K562 (cell line): ENCODE data around the gene FBLN2. TPM values are rescaled to one million over a fixed set of nuclear protein-coding genes. Genes with fewer than 3 reads are reported as not detected.

ENCODE experiments used
- ATAC-seq: fragments of 200-7000 bp; cut with Tn5 transposase; 3 replicates; pipeline ENCODE4 v1.9.1; 2020; ENCODE audit warnings: moderate library complexity
- BruUV-seq: library from RNA; stranded (reverse); fragments of 400-500 nt; replicated peaks from 2 replicates; lab custom pipeline; 2021; lab: Mats Ljungman, UMichigan
- CTCF ChIA-PET: fragments of 300-600 bp; formaldehyde crosslinking; extraction: SDS; loops from one replicate; lab custom pipeline; 2021; ENCODE audit warnings: low intra/inter-chr PET ratio; lab: Yijun Ruan, JAX
- POLR2A ChIA-PET: fragments of 300-600, 350-650 bp; sonication (Branson Sonifier 250); formaldehyde crosslinking; extraction: SDS; loops from one replicate; lab custom pipeline; 2021; ENCODE audit warnings: antibody characterized with exemption, inconsistent platforms; lab: Yijun Ruan, JAX
- DNase-seq, 4 experiments: peaks; one replicate each; pipeline versions ENCODE4 v3.0.0 to v3.0.0-alpha.2; 2011 to 2018; ENCODE audit warnings: low spot score in 3 of 4, mixed read lengths in 3 of 4; ENCODE audit errors: extremely low read depth in 1 of 4
- FAIRE-seq: peaks from 2 replicates; lab custom pipeline; 2011; peaks lifted over from hg19 to GRCh38; lab: Jason Lieb, UNC
- H2AFZ ChIP-seq: 2 replicates; pipeline ENCODE4 v1.6.0; 2011; ENCODE audit warnings: low read depth, low read length, control low read depth, inconsistent platforms
- H3K27ac ChIP-seq: fragments of 200-600 bp; 3 replicates; pipeline ENCODE4 v1.8.0; 2011; ENCODE audit warnings: low read depth, mild to moderate bottlenecking, control low read depth, inconsistent platforms, low read length, moderate library complexity, mixed read lengths; ENCODE audit errors: extremely low read depth
- H3K27me3 ChIP-seq, 2 experiments: fragments of 300-600 bp in 1 of 2; 2 replicates in 1 of 2; 3 replicates in 1 of 2; pipeline versions ENCODE4 v1.6.0 to v1.8.0; 2011; ENCODE audit warnings: inconsistent platforms in 2 of 2, low read length in 2 of 2, mild to moderate bottlenecking in 1 of 2, mixed read lengths in 1 of 2, moderate library complexity in 1 of 2; ENCODE audit not compliant: control insufficient read depth in 2 of 2, insufficient read depth in 2 of 2
- H3K36me3 ChIP-seq: fragments of 300-600 bp; 3 replicates; pipeline ENCODE4 v1.8.0; 2011; ENCODE audit warnings: mild to moderate bottlenecking, low read length, inconsistent platforms; ENCODE audit not compliant: control insufficient read depth, insufficient read depth
- H3K4me1 ChIP-seq, 2 experiments: fragments of 200-600 bp in 1 of 2; replicated peaks in 1 of 2; 2 replicates in 1 of 2; 3 replicates in 1 of 2; pipeline versions ENCODE4 v1.5.1 to v1.8.0; 2011; ENCODE audit warnings: inconsistent platforms in 2 of 2, low read length in 2 of 2, mild to moderate bottlenecking in 1 of 2, mixed read lengths in 1 of 2, moderate library complexity in 1 of 2; ENCODE audit not compliant: control insufficient read depth in 2 of 2, insufficient read depth in 2 of 2
- H3K4me2 ChIP-seq: 2 replicates; pipeline ENCODE4 v1.6.1; 2011; ENCODE audit warnings: low read length, control low read depth, inconsistent platforms, mixed read lengths; ENCODE audit not compliant: insufficient read depth
- H3K4me3 ChIP-seq: fragments of 200-600 bp; sonication (generic), shearing (Covaris generic); 2 replicates; pipeline ENCODE4 v1.5.1; 2016; ENCODE audit warnings: control low read depth, inconsistent platforms
- H3K79me2 ChIP-seq: fragments of 200-600 bp; 3 replicates; pipeline ENCODE4 v1.8.0; 2011; ENCODE audit warnings: low read length, inconsistent platforms; ENCODE audit not compliant: control insufficient read depth, insufficient read depth
- H3K9ac ChIP-seq, 2 experiments: 2 replicates each; pipeline versions ENCODE4 v1.6.0 to v1.6.1; 2011; ENCODE audit warnings: low read depth in 2 of 2, low read length in 2 of 2, control low read depth in 1 of 2, inconsistent platforms in 1 of 2, mild to moderate bottlenecking in 1 of 2, mixed read lengths in 1 of 2; ENCODE audit not compliant: insufficient read depth in 1 of 2
- H3K9me1 ChIP-seq: one replicate; pipeline ENCODE4 v1.6.0; 2011; ENCODE audit warnings: inconsistent platforms, mild to moderate bottlenecking, low read length, moderate library complexity; ENCODE audit not compliant: control insufficient read depth, insufficient read depth
- H3K9me3 ChIP-seq: replicated peaks from 2 replicates; pipeline ENCODE4 v1.5.1; 2011; ENCODE audit warnings: low read depth, low read length, inconsistent platforms; ENCODE audit not compliant: control insufficient read depth, insufficient read depth
- H4K20me1 ChIP-seq: replicated peaks from 2 replicates; pipeline ENCODE4 v1.6.1; 2011; ENCODE audit warnings: low read length, inconsistent platforms, mixed read lengths; ENCODE audit not compliant: control insufficient read depth, insufficient read depth
- CCNT2 ChIP-seq: IDR thresholded peaks from 2 replicates; pipeline ENCODE4 v1.6.1; 2011; ENCODE audit warnings: borderline replicate concordance, low read depth, mild to moderate bottlenecking, moderate library complexity, mixed read lengths, low read length; ENCODE audit not compliant: insufficient read length; ENCODE audit errors: extremely low read depth
- MCM7 ChIP-seq, 2 experiments: fragments of 450-650 bp; IDR thresholded peaks; 2 replicates each; pipeline ENCODE4 v1.6.1; 2016 to 2018
- RBM14 ChIP-seq: fragments of 200-400 bp; formaldehyde crosslinking; IDR thresholded peaks from 2 replicates; pipeline ENCODE4 v1.6.1; 2018; ENCODE audit warnings: low read depth, mild to moderate bottlenecking, low read length, moderate library complexity, borderline replicate concordance; ENCODE audit not compliant: insufficient read depth
- SIX5 ChIP-seq, 2 experiments: IDR thresholded peaks; 2 replicates each; pipeline ENCODE4 v1.6.1; 2011; ENCODE audit warnings: low read length in 2 of 2, borderline replicate concordance in 1 of 2, low read depth in 1 of 2, mild to moderate bottlenecking in 1 of 2, moderate library complexity in 1 of 2; ENCODE audit not compliant: insufficient read depth in 1 of 2
- ZNF324 ChIP-seq: fragments of 250-450 bp; sonication (Bioruptor Pico); IDR thresholded peaks from 2 replicates; pipeline ENCODE4 v1.4.0; 2020; ENCODE audit warnings: mild to moderate bottlenecking
- ZNF551 ChIP-seq: fragments of 250-450 bp; sonication (Bioruptor Pico); IDR thresholded peaks from 2 replicates; pipeline ENCODE4 v1.5.0; 2021; ENCODE audit warnings: mild to moderate bottlenecking, moderate library complexity
- WGBS: fragments of 100-300 bp; shearing (Covaris generic); methylation state at CpG from one replicate; pipeline ENCODE4 v1.1.6; 2016; ENCODE audit warnings: low coverage, mixed read lengths; ENCODE audit not compliant: insufficient coverage; ENCODE audit errors: missing lambda C conversion rate; 5-methylcytosine and 5-hydroxymethylcytosine counted together
- in situ Hi-C: fragments of 300-500 bp; cut with MboI; formaldehyde crosslinking; loops from 4 replicates; pipeline ENCODE4 v1.15.0; 2018; ENCODE audit warnings: inconsistent platforms, mixed read lengths
- intact Hi-C: fragments of 100-400 bp; cut with micrococcal nuclease; formaldehyde crosslinking; loops from 2 replicates; pipeline ENCODE4 v1.14.2; 2022
- polyA plus RNA-seq, 8 experiments: library from polyadenylated mRNA; depleted of rRNA in 4 of 8; stranded (reverse) in 5 of 8; unstranded in 3 of 8; fragments of >200 nt; fragmentation: Nextera tagmentation in 2 of 8; fragmentation: Illumina TruSeq in 1 of 8; extraction: Ambion mirVana in 2 of 8; extraction: Trizol in 1 of 8; gene quantifications; 2 replicates each; pipeline versions ENCODE4 v1.2.1 to v1.2.3, GENCODE V29; 2011 to 2014; ENCODE audit warnings: inconsistent platforms in 1 of 8, missing spikeins in 1 of 8
- total RNA-seq, 7 experiments: library from RNA; depleted of rRNA in 6 of 7; stranded (reverse); fragments of >200 nt in 6 of 7; fragmentation: Illumina TruSeq in 2 of 7; extraction: Trizol in 2 of 7; gene quantifications; 2 replicates each; pipeline versions ENCODE4 v1.2.1 to v1.2.3, GENCODE V29; 2011 to 2021; ENCODE audit warnings: low replicate concordance in 1 of 7
- TF ChIP-seq, protein P1 (sequence below): fragments of 450-650 bp; formaldehyde crosslinking; IDR thresholded peaks from 2 replicates; pipeline ENCODE4 v1.4.0; 2022; ENCODE audit warnings: mild to moderate bottlenecking, moderate library complexity
- TF ChIP-seq, protein P2 (sequence below): fragments of 450-650 bp; IDR thresholded peaks from 2 replicates; pipeline ENCODE4 v1.6.1; 2017; ENCODE audit warnings: mild to moderate bottlenecking, moderate library complexity

The FBLN2 gene
- total and polyA plus RNA-seq, 9 of the 15 experiments (the other 6 are each of a cell fraction or from before 2014, with no cell fraction given) = 0.03 to 0.10 (median 0.04) TPM; not detected in 6

DNA sequence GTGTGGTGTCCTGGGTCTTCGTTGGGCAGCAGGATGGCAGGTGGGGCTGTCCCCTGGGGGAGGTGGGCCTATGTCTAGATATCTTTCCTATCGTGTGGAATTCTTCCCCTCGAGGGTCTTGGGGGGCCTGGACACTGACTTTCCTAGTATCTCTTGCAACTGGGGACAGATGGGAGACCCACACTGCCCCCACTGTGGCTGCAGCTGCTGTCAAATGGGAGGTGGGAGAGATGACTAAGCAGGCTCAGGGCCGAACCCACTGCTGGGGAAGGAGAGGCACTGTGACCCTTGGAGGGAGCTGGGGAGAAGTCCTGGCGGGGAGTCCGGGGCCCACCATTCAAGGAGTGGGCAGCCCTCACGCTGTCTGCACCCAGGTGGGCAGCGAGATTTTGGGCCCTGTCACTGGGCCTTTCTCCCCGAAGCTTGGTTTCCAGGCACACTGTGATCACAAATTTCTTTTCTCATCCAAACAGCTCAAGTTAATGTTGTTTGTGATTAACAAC lies 2.9 kb upstream of the FBLN2 start:
- Histone ChIP-seq H3K9me1 (peaks cover 3% of the 10 kb centered on the region), H3K27ac (no peak overlapping the region), H3K4me2 (no peak overlapping the region; the same call in 1 of the 2 replicates), H3K9me3 (no peaks in the 10 kb centered on the region), H3K9ac (no peak overlapping the region), H3K36me3 (no peaks in the 10 kb centered on the region), H3K27me3 (peaks cover 0 to 23% of the 10 kb centered on the region in 2 experiments; a peak in 2 of 5 replicates), H3K4me1 (peaks cover 19 to 35% of the 10 kb centered on the region in 2 experiments; a peak in 4 of 5 replicates), H4K20me1 (peaks cover 29% of the 10 kb centered on the region), H3K4me3 (no peak overlapping the region), H2AFZ (no peak overlapping the region), H3K79me2 (no peaks in the 10 kb centered on the region)
- ChIA-PET POLR2A (interaction anchor here (0.6 to 1.4 kb wide), 4 partner anchors 9 to 29 kb away, joined by 3 read pairs; no protein-coding TSS in a partner anchor), CTCF (no interaction called here)
- BruUV-seq = no TSS peak
- WGBS = 47% methylated on average over 9 of the region's 9 CpGs
- in situ Hi-C loops = no loop called here
- intact Hi-C loops = no loop called here
- DNase-seq (no peak), ATAC-seq (no peak), FAIRE-seq (no peak)
- TF ChIP-seq, protein P1, sequence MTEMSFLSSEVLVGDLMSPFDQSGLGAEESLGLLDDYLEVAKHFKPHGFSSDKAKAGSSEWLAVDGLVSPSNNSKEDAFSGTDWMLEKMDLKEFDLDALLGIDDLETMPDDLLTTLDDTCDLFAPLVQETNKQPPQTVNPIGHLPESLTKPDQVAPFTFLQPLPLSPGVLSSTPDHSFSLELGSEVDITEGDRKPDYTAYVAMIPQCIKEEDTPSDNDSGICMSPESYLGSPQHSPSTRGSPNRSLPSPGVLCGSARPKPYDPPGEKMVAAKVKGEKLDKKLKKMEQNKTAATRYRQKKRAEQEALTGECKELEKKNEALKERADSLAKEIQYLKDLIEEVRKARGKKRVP (CRISPR knock-in tag) = no peak
- TF ChIP-seq RBM14 (no peak), MCM7 (IDR thresholded peaks at IDR 0.05) (no peak), ZNF324 (CRISPR knock-in tag) (no peak), CCNT2 (no peak), SIX5 (IDR thresholded peaks at IDR 0.05; ENCODE audit: borderline replicate concordance in 1 of 2, insufficient read depth in 1 of 2, low read depth in 1 of 2, low read length in 2 of 2) (no peak), ZNF551 (CRISPR knock-in tag) (no peak)
- TF ChIP-seq, protein P2, sequence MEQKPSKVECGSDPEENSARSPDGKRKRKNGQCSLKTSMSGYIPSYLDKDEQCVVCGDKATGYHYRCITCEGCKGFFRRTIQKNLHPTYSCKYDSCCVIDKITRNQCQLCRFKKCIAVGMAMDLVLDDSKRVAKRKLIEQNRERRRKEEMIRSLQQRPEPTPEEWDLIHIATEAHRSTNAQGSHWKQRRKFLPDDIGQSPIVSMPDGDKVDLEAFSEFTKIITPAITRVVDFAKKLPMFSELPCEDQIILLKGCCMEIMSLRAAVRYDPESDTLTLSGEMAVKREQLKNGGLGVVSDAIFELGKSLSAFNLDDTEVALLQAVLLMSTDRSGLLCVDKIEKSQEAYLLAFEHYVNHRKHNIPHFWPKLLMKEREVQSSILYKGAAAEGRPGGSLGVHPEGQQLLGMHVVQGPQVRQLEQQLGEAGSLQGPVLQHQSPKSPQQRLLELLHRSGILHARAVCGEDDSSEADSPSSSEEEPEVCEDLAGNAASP = no peak
